Small intestine (tissue), 7 donors: ENCODE results near the gene OSBPL10. TPM values are rescaled to one million over a fixed set of nuclear protein-coding genes. Genes with fewer than 3 reads are reported as not detected.
A peak's percentile ranks its signal among the peaks of the same experiment; 100 is the strongest.
"Not testable (repeated sequence)": the region's sequence is repeated elsewhere in the genome, so short reads cannot be mapped to it uniquely, and the experiment has no call there.

Experiments used
- DNase-seq, 2 donors: peaks; one replicate each; pipeline versions ENCODE4 v3.0.0 to v3.0.0-alpha.2; 2013
- FAIRE-seq: peaks from 2 replicates; lab custom pipeline; 2012; peaks lifted over from hg19 to GRCh38; lab: Jason Lieb, UNC
- H3K27ac ChIP-seq, 3 donors: one replicate each; pipeline ENCODE4 v1.5.1; 2013; ENCODE audit warnings: low read length in 2 of 3, mild to moderate bottlenecking in 2 of 3, control low read depth in 1 of 3, inconsistent platforms in 1 of 3, low read depth in 1 of 3, moderate library complexity in 1 of 3
- H3K27me3 ChIP-seq, 3 donors: one replicate each; pipeline ENCODE4 v1.6.1; 2013; ENCODE audit warnings: low read length in 3 of 3, inconsistent platforms in 1 of 3; ENCODE audit not compliant: control insufficient read depth in 3 of 3, insufficient read depth in 3 of 3
- H3K36me3 ChIP-seq, 3 donors: one replicate each; pipeline ENCODE4 v1.6.1; 2013; ENCODE audit warnings: low read length in 3 of 3, inconsistent platforms in 1 of 3, low read depth in 1 of 3, mild to moderate bottlenecking in 1 of 3, moderate library complexity in 1 of 3; ENCODE audit not compliant: control insufficient read depth in 3 of 3, insufficient read depth in 2 of 3
- H3K4me1 ChIP-seq, 3 donors: one replicate each; pipeline ENCODE4 v1.6.1; 2013; ENCODE audit warnings: low read length in 2 of 3, inconsistent platforms in 1 of 3, low read depth in 1 of 3, mild to moderate bottlenecking in 1 of 3, moderate library complexity in 1 of 3; ENCODE audit not compliant: control insufficient read depth in 3 of 3, insufficient read depth in 2 of 3
- H3K4me3 ChIP-seq, 3 donors: one replicate each; pipeline ENCODE4 v1.5.1; 2013; ENCODE audit warnings: low read length in 3 of 3, control low read depth in 1 of 3, inconsistent platforms in 1 of 3, low read depth in 1 of 3, mild to moderate bottlenecking in 1 of 3, moderate library complexity in 1 of 3
- H3K9me3 ChIP-seq, 2 donors: one replicate each; pipeline ENCODE4 v1.6.1; 2013; ENCODE audit warnings: low read depth in 1 of 2, low read length in 1 of 2; ENCODE audit not compliant: control insufficient read depth in 2 of 2, insufficient read depth in 1 of 2
- WGBS, 3 donors: extraction: QIAGEN DNeasy Blood & Tissue Kit; methylation state at CpG; one replicate each; pipeline ENCODE4 v1.1.7; 2013; 5-methylcytosine and 5-hydroxymethylcytosine counted together
- polyA plus RNA-seq, 4 donors: library from polyadenylated mRNA; stranded (reverse) in 3 of 4; unstranded in 1 of 4; fragments of 200-250 nt in 3 of 4; fragments of 120-200 nt in 1 of 4; gene quantifications; one replicate each; pipeline versions ENCODE4 v1.2.1 to v1.2.3, GENCODE V29; 2013
- donor health status: healthy with polysubstance abuse.
- donor health status: control.
- donor health status: control.
- donor health status: Bipolar disorder and iron deficiency.
- donor health status: healthy.

Gene OSBPL10
- polyA plus RNA-seq, 4 donors, result 1.4 to 8.6 (median 3.8) TPM

GRCh38 chr3:31690771-31691170, 290.3 kb downstream of the OSBPL10 start:
- no peak for DNase-seq
- H3K4me1 ChIP-seq, result no peaks in the 10 kb centered on the region
- 95 to 97% (median 97%) methylated on average over 3 of the region's 3 CpGs for WGBS, 3 donors
- no peaks in the 10 kb centered on the region for H3K27me3 ChIP-seq
- H3K27ac ChIP-seq, result no peak overlapping the region
- H3K4me3 ChIP-seq, result no peak overlapping the region
- H3K9me3 ChIP-seq, result peaks cover 0 to 7% of the 10 kb centered on the region in 2 donors
- H3K36me3 ChIP-seq, result peaks cover 0 to 11% (median 0%) of the 10 kb centered on the region in 3 donors
- FAIRE-seq, result no peak

- peaks cover 0 to 14% (median 0%) of the 10 kb centered on the region in 3 donors for H3K36me3 ChIP-seq
- H3K9me3 ChIP-seq, H3K4me3 ChIP-seq, H3K27me3 ChIP-seq, DNase-seq, H3K4me1 ChIP-seq, FAIRE-seq, H3K27ac ChIP-seq: not testable (repeated sequence)
- WGBS, 3 donors, result 91 to 95% (median 94%) methylated on average over 4 of the region's 4 CpGs
Observed at GRCh38 chr3:31689523-31689922, 291.5 kb downstream of the OSBPL10 start.

GRCh38 chr3:31688984-31689383, 292.1 kb downstream of the OSBPL10 start:
- no peak for FAIRE-seq
- H3K9me3 ChIP-seq, result peaks cover 0 to 7% of the 10 kb centered on the region in 2 donors

GRCh38 chr3:31687020-31687802, 293.9 kb downstream of the OSBPL10 start:
- Histone ChIP-seq H3K27ac (no peak overlapping the region), H3K27me3 (no peaks in the 10 kb centered on the region), H3K9me3 (peaks cover 0 to 7% of the 10 kb centered on the region in 2 donors), H3K4me3 (no peak overlapping the region), H3K4me1 (no peaks in the 10 kb centered on the region), H3K36me3 (peaks cover 0 to 29% (median 2%) of the 10 kb centered on the region in 3 donors)
- FAIRE-seq (no peak), DNase-seq (no peak)
- WGBS, 3 donors, result 88 to 91% (median 88%) methylated on average over 6 of the region's 6 CpGs

More at GRCh38 chr3:31688984-31689383, 292.1 kb downstream of the OSBPL10 start:
- no peak for DNase-seq
- 74 to 92% (median 89%) methylated on average over 1 of the region's 1 CpG for WGBS, 3 donors
- Histone ChIP-seq H3K4me3 (no peak overlapping the region), H3K36me3 (peaks cover 0 to 17% (median 0%) of the 10 kb centered on the region in 3 donors), H3K27me3 (no peaks in the 10 kb centered on the region), H3K27ac (no peak overlapping the region), H3K4me1 (no peaks in the 10 kb centered on the region)

- peaks cover 0 to 29% (median 2%) of the 10 kb centered on the region in 3 donors for H3K36me3 ChIP-seq
- no peak for FAIRE-seq
- 85 to 93% (median 88%) methylated on average over 10 of the region's 10 CpGs for WGBS, 3 donors
Observed at GRCh38 chr3:31680072-31680870, 300.8 kb downstream of the OSBPL10 start.

GRCh38 chr3:31676556-31676955, 304.5 kb downstream of the OSBPL10 start:
- no peaks in the 10 kb centered on the region for H3K27me3 ChIP-seq
- peaks cover 0 to 14% (median 0%) of the 10 kb centered on the region in 3 donors for H3K36me3 ChIP-seq
- WGBS, 3 donors, result 89 to 95% (median 93%) methylated on average over 8 of the region's 8 CpGs
- no peak overlapping the region for H3K4me3 ChIP-seq
- no peak for FAIRE-seq
- no peaks in the 10 kb centered on the region for H3K4me1 ChIP-seq
- no peak overlapping the region for H3K27ac ChIP-seq
- DNase-seq, result no peak
- no peaks in the 10 kb centered on the region for H3K9me3 ChIP-seq

More at GRCh38 chr3:31680072-31680870, 300.8 kb downstream of the OSBPL10 start:
- no peaks in the 10 kb centered on the region for H3K4me1 ChIP-seq
- H3K27ac ChIP-seq, result no peak overlapping the region
- H3K4me3 ChIP-seq, result no peak overlapping the region
- H3K9me3 ChIP-seq, result no peaks in the 10 kb centered on the region
- no peaks in the 10 kb centered on the region for H3K27me3 ChIP-seq
- no peak for DNase-seq

GRCh38 chr3:31673950-31674349, 307.1 kb downstream of the OSBPL10 start:
- peaks cover 0 to 13% (median 0%) of the 10 kb centered on the region in 3 donors for H3K4me1 ChIP-seq
- 94 to 100% (median 97%) methylated on average over 1 of the region's 1 CpG for WGBS, 3 donors
- DNase-seq (no peak), FAIRE-seq (no peak)
- no peaks in the 10 kb centered on the region for H3K27me3 ChIP-seq
- peaks cover 0 to 13% (median 0%) of the 10 kb centered on the region in 3 donors for H3K36me3 ChIP-seq
- no peak overlapping the region for H3K27ac ChIP-seq
- no peaks in the 10 kb centered on the region for H3K9me3 ChIP-seq
- H3K4me3 ChIP-seq, result no peak overlapping the region

- FAIRE-seq, result no peak
- Histone ChIP-seq H3K4me1 (peaks cover 0 to 13% (median 0%) of the 10 kb centered on the region in 3 donors), H3K36me3 (peaks cover 0 to 11% (median 0%) of the 10 kb centered on the region in 3 donors), H3K4me3 (no peak overlapping the region), H3K27ac (no peak overlapping the region), H3K27me3 (no peaks in the 10 kb centered on the region), H3K9me3 (no peaks in the 10 kb centered on the region)
- 58 to 84% (median 74%) methylated on average over 6 of the region's 6 CpGs for WGBS, 3 donors
- peak in 1 of 2 donors; percentile 11 for DNase-seq
Observed at GRCh38 chr3:31671976-31672375, 309.1 kb downstream of the OSBPL10 start.
